NCI-H2081 treated with DMSO at 0.1 percent for 48 hours (cell line): ENCODE measurements around the gene DMGDH.

Experiments used
- DNase-seq: peaks from one replicate; lab custom pipeline; 2025; lab: John Stamatoyannopoulos, UW

The DMGDH gene

DNA sequence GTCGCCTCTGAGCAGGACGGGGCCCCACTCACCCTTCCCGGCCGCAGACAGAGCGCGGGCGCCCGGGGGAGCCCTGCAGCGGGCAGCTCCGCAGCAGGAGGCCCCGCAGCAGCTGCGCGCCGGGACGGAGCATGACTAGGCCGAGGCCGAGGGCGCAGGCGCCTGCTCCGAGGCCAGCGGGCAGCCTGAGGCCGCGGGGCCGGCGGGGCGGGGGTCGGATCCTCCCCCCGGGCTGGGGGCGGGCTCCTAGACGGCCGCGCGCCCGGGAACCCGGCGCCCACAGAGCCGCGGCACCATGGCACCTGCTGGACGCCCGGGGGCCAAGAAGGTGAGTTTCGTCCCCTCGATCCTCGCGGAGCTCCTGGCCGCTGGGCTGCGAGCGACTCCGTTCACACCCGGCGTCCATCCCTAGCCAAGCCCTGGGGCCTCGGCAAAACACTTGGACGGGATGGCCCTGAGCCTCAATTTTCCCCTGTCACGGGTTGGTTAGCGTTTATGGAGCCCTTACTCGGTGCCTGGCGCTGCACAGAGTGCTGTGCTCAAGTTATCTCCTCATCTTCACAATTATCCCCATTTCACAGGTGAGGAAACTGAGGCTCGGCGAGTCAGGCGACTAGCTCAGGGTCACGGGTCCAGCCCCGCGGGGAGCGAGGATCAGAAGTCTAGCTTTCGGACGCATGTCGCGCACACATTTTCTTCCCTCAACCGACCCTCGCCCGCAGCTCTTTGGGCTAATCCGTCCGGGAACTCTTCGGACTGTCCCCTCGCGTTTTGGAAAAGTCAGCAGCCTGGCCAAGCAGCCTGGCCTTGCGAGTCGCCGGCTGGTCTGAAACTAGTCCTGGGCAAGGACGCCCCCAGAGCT lies at the start of gene DMGDH, which contains the start of gene BHMT2:
Gene DMGDH, minus strand, starts transcription at position 187 of the 862 bp plus-strand sequence. Its CDS starts 54 bp downstream, at position 133.
Gene BHMT2, plus strand, starts transcription at position 280 of the 862 bp plus-strand sequence. Its CDS starts 16 bp downstream, at position 296.
- DNase-seq = no peak

DNA sequence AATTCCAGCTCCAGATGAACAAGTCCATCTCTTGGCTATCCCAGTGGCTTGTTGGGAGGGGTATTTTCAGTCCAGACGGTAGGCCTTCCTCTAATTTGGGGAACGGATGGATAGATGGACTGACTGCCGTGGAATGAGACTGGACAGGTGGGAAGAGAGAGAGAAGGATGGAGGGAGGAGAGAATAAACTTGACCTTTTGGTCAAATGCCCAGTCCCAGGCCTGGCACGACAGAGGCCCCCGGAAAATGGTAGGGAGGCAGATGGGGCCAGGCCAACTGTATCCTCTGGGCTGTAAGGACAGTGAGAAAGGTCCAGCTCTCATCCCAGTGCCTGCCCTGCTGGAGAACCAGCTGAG lies 43.2 kb upstream of the DMGDH start:
- no peak for DNase-seq

DNA sequence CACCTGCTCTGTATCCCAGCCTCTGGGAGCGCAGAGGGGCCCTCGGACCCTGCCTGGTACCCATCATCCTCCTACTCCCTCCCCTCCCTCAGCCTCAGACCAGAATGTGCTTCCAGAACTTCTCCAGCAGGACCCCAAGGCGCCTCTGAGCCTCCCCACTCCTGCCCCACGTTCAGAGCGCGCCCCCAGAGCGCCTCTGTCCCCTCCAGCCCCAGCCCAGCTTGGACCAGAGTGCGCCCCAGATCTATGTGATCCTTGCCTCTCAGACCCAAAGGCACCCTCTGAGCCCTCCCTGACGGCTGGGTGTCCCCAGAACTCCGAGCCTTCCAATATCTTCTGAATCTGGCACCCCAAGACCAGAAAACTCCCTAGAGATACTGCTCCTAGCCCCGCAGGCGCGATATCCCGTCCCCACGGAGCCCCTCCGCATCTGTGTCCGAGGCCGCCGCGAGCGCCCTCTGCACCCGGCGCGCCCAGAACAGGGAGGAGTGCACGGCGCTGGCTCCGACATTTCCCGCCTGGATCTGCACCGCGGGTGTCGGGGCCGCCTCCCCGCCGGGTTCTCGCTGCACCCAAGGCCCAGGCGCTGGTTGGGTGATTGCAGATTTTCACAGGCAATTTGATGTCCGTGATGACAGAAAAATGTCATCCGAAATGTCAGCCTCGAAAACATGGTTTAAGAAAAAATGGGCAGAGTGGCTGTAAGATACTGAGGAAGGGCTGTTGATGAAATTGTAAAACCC lies 42.7 kb upstream of the DMGDH start:
- DNase-seq = no peak

DNA sequence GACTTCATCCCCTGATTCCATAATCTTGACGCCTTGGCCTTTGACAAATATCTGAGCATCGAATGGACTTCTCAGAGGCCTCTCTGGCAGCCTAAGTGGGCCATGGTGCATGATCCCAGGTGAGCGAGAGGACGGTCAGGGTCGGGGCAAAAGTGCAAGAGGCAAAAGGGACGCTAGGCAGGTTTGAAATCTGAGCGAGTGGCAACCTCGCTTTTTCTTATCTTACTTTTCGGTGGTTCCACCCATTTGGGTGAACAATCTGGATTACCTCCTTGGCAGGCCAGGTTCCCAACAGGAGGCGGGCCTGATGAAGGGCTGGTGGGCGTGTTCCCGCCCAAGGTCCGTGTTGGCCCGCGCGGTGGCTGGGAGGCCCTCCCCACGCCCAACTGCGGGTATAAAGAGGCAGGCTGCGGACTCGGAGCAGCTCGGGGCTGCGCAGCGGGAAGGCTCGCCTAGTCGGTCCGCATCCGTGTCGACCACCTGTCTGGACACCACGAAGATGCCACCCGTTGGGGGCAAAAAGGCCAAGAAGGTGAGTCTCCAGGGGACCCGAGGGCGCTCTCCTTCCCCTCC lies 42.0 kb upstream of the DMGDH start, which contains the start of gene BHMT:
Gene BHMT, plus strand, starts transcription at position 423 of the 573 bp plus-strand sequence. Its CDS starts 77 bp downstream, at position 500.
- no peak for DNase-seq

DNA sequence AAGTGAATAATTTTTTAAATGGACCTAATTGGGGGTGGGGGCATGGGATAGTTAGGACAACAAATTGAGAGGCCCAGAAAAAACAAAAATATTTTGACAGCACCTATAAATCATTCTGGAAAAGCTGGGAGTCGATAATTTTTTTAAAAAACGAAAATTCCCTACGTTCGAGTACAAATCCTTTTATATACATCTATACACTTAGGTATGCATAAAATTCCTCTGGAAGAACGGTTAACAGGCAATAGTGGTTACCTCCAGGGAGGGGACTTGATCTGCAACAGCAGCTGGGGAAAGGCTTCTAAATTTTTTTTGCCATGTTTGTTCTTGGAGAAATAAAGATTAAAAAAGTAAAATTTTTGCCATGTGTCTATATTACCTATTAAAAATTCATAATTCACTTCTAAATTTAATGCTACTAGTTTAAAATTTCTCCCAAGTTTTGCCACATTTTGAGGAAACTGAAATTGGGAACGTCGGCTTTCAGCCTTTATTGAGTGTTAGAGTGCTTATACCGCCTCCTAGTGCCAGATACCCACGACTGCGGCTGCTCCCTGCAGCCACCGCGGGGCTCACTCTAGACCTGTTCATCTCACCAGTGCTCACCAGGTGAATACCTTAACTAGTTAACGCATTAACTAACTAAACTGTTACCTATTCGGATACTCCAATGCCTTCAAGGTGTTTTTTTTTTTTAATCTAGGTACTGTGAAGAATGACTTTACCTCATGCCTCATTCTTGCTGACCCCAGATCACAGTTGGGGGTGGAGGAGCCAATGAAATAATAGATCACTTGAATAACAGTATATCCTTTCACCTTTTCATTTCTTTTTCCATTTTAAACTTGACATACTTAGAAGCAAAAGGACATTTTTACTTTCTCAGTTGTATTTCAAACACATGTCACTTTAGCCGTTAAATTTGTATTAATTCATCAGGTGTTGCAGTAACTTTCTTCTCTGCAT lies 40.3 kb upstream of the DMGDH start:
- DNase-seq = no peak

DNA sequence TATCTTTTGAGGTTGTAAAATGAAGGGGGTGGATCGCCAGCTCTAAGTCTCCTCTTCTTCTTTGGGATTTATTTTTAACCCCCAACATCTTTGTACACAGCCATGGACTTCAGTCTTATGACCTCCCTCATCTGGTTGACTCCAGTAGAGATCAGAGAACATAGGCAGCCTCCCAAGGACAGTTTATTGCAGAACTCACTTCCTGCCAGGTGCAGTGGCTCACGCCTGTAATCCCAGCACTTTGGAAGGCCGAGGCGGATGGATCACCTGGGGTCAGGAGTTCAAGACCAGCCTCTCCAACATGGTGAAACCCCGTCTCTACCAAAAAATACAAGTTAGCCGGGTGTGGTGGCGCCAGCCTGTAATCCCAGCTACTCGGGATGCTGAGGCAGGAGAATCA lies 39.3 kb upstream of the DMGDH start:
- no peak for DNase-seq

DNA sequence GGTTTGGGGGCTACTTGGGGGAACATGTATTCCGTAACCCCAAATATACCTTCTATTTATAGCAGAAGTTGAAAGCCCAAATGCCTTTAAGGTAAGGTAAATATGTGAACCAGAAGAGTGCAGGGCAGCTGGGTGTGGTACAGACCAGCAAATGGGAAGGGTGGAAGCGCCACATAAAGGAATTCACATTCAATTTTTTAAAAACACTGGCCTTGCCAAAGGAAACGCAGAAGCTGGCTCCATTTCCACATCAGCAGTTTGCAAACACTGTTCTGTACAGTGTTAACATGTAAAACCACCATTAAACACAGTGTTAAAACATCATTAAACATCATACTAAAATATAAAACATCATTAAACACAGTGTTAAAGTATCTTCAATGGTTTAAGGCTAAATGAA lies 38.6 kb upstream of the DMGDH start:
- no peak for DNase-seq

DNA sequence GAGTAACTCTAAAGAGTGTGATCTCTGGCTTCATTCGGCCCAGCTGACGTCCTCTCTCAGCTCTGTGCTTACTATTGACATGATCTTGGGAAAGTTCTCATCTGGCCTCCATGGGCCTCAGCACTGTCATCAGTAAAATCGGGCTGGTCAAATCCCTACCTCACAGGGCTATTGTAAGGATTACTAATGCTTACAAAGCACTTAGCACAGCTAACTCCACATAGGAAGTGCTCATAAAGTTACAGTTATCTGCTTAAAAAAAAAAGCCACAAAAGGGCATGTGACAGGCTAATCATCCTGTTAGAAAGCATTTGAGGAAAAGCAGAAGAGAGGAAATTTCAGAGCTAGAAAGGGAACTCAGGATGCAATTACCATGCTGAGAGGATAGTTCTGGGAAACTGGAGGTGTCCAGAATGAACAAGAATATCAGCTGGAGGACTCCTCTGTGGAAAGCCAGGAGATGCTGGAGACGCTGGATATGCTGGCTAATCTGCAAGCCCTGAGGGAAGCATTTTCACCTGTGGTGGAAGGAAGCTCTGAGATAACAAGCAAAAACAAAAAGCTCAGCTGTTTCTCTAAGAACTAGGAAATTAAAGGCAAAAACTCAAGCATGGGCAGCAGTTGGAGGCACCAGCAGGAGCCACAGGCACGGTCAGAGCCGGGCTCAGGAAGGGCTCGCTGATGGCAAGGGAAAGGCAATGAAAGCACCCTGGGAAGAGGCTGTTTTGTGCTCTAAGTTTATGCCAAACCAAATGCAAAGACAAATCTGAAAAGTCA lies 37.7 kb upstream of the DMGDH start:
- DNase-seq = no peak

DNA sequence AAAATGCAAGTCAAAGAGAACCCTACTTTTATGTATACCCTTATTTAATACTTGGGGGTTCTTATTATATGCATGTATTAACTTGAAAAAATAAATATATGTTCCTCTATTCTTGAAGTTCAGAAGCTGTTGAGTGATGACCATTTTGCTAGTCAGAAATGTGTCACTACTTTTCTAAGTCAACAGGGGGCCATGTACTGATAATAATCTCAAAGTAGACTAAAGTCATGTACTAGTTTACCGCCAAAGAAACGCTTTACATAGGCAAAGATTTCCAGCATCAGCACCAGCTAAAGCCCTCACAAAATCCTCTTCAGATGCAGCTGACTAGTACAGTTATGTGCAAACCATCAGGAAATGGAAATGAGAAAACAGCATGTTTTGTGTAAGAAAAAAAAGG lies 36.4 kb upstream of the DMGDH start:
- DNase-seq = no peak

DNA sequence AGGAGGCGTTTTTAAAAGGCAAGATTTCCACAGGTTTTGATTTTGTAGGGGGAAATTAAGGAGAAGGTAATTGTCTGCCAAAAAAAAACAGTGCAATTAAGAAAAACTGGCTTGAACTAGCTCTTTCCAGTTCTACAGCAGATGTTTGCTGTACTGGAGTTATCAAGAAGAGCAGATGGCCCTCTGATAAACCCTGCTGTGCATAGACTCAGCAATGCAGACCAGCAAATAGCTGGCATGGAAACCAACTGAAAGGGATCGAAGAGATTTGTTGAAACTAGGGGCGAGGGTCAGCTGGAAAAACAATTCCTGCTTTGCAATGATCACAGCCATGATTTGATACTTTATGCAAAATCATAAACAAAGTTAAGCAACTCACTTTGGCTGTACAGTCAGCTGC lies 24.3 kb upstream of the DMGDH start:
- DNase-seq = no peak

DNA sequence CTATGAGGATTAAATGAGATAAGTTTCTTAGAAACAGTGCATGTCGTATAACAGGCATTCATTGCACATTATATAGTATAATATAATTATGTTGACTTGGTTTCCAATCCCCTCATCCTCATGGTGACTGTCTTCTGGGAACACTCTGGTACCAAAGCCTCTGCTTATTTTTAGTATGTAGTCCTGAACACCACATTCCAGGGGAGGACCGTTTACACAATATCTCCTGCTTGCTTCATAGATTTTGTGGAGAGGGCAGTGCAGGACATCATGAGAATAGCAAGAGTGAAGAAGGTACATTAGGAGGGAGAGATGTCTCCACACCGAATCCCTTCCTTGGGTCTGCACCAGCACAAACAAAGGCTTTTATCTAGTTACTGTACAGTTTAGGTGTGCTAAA lies 21.6 kb upstream of the DMGDH start:
- no peak for DNase-seq

DNA sequence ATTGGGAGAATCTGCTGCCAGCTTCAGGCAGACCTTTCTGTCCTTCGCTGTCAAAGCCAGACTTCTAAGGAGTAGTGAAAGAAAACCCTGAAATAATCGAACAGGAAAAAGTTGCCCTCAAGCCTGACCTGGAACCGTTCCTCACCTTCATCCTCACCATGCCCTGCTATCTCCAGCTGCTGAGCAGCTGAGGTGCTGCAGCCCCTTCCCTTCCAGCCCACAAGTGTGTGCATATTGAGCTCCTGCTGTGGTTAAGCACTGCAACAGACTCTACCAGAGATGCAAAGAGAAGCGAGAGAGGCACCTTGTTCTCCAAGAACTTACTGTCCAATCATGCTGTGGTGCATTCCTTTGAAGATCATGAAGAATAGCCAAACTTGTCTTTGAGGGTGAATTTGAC lies 19.0 kb upstream of the DMGDH start:
- no peak for DNase-seq

DNA sequence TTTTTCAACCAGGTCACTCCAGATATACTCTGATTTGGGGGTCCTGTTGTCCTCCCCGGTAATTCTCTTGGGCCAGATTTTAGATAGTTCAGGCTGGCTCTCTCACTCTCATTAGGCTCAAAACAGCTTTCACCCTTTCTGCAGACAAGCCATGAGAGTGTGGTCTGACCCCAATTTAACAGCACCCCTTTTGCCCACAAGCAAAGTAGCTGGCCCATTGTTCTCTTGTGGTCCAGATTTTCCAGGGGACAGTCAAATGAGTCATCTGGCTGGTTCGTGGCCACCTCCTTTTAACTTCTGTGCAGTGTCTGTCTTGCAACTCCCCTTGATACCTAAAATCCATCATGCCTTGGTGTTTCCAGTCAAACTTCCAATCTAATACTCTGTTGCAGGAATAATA lies 16.6 kb upstream of the DMGDH start:
- no peak for DNase-seq

DNA sequence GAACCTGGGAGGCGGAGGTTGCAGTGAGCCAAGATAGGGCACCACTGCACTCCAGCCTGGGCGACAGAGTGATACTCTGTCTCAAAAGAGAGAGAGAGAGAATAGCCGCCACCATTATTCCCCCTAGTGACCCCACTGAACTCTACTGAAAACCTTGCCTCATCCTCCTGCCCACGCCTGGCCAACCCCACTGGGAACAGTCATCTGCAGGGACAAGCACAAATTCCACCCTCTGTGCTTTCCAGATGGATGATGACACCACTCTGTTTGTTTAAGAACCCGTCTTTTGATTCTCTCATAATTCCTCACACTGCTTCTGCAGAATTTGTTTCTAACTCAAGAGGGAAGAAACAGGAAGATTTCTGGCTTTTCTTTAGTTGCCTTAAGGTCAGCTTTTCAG lies 12.3 kb upstream of the DMGDH start:
- no peak for DNase-seq

DNA sequence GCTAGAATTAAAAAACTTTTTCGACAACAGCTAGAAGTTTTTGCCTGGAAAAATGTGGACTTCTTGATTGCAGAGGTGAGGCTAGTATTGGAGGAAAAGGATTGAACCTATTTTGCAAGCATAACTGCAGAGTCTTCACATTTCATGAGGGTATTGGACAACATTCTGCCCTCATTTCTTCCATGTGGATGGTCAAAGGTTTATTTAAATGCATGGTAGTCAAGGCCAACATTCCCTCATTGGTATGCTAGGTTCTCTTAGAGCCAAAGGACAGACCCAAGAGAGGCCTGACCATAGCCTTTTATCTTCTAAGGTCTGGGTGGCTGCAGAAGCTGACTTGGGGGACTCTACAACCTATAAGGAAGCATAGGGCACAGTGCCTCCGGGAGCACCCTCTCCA lies 11.3 kb upstream of the DMGDH start:
- DNase-seq = no peak

DNA sequence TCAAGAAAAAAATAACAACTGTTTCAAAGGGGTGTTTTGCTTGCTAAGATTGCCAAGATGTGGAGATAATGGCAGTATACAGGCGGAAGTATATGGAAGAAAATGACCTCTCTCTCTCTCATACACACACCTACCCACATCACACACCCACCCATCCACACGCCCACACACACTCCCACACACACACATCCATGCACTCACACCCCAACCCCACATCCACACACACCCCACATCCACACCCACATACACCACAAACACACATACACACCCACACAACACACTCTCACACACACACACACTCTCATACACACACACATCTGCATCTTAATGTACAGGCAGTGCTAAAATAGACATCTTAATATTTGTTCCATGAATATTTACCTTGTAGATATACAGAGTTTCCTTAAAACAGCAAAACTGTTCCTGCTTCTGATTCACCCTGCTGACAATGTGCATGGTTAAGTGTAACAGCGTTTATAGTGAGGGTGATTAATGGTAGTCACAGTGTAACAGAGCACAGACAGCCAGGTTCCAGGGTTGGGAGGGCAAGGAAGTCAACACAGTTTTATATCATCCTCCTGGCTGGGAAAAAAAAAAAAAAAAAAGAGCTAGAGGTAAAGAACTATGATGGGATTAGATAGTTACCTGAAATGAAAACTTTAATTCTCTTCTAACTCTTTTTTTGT lies 8.3 kb upstream of the DMGDH start:
- no peak for DNase-seq

DNA sequence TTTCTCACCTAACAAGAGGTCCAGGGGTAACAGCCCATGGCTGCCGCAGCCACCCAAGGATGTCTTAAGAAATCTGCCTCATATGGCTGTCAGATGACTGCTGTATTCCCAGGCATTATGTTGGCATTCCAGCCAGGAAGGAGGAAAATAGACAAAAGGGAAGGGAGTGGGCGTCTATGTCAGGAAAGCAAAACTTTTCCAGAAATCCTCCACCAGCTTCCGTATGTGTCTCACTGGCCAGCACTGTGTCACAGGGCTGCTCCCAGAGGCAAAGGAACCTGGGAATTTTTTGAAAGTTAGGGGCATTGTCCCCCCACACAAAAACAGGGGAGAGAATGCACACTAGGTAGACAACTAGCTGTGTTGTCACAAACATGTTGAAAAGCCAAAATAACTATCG lies 7.3 kb upstream of the DMGDH start:
- DNase-seq = no peak

DNA sequence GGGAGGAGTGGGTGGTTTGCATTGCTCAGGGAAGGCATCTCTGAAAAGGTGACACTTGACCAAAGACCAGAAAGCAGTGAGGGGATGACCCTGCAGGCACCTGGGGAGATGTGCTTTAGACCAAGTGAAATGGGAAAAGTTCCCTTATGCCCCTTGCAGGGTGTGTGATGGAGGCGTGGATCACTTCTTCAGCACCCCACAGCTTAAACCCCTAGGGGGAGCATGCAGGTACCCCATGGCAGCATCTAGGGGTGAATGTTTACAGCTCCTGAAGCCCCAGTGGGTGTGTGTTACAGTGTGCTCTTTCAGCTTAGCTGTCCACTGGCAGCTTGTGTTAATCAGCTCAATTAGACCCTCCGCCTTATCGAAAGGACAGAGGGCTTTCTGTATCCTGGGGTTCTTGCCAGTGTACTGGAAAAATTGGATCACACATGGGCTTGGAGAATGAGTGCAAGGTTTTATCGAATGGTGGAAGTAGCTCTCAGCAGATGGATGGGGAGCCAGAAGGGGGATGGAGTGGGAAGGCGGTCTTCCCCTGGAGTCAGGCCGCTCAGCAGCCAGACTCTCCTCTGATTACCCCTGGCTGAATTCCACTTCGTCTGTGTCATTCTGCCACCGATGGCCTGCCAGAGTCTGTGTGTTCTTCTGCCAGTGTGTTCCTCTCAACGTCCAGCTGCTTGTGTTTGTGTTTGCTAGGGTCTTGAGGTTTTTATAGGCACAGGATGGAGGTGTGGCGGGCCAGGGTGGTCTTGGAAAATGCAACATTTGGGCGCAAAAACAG lies 6.4 kb upstream of the DMGDH start:
- DNase-seq = no peak

DNA sequence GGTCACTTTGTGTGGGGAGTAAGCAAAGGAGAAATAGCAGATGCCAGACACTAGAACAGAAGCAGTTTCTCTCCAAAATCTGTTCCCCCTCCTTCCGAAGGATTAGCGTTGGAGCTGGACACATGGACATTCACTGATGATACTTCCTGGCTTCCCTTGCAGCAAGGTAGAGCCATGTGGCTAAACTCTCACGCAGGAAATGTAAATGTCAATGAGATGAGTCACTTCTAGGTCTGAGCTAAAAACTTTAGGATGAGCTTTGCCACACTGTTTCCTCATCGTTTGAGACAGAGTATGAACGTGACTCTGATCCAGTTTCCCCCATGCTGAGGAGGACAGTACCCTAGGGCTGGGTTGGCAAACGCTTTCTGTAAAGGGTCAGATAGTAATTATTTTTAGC lies 5.2 kb upstream of the DMGDH start:
- no peak for DNase-seq

DNA sequence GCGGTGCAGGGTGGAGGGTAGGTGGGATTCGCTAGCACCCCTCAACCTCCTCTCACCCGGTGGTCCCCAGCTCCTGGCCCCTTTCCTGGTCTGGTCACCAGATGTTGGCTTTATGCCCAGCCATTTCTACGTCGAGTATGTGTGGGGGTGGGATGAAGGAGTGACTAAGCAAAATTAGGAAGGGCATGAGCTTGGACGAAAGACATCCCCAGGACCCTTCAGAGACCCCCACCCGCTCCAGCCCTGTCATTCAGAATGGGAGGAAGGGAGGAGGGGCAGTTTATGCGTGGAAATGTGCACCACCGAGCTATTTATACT lies 835 bp upstream of the DMGDH start:
- DNase-seq = no peak
